ENCODE data around the gene NLRP3. TPM values are rescaled to one million over a fixed set of nuclear protein-coding genes. Genes with fewer than 3 reads are reported as not detected.

The NLRP3 gene
- total and polyA plus RNA-seq, 2 experiments from 2014 or later = 0.42 TPM; not detected in 1

GRCh38 chr1:247435030-247435758 is 19.2 kb downstream of the NLRP3 start (continued):
- TF ChIP-seq REST (IDR thresholded peaks at IDR 0.05; ENCODE audit: unreplicated experiment) = no peak
- TF ChIP-seq STAT1 (IDR thresholded peaks at IDR 0.05; ENCODE audit: unreplicated experiment) = no peak
- no peak for TF ChIP-seq POLR2AphosphoS5 (IDR thresholded peaks at IDR 0.05; ENCODE audit: low read depth)
- no peak for TF ChIP-seq NANOG (IDR thresholded peaks at IDR 0.05; ENCODE audit: borderline replicate concordance)
- TF ChIP-seq EZH2 (IDR thresholded peaks at IDR 0.05; ENCODE audit: low read depth, unreplicated experiment) = no peak

DNA sequence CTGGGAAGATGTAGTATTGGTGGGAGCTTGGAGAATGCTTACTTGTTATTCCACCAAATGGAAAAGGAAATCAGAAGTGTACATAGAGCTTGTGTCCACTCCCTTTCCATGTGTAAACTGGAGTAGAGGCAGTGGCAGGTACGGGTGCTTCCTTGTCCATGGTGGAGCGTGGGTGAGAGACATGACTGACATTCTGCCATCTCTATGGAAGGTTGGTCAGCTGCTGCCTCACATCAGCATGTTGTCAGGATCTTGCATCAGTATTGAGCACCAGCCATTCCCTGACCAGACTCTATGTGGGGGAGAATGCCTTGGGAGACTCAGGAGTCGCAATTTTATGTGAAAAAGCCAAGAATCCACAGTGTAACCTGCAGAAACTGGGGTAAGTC is 19.8 kb downstream of the NLRP3 start:
- Histone ChIP-seq H4K20me1 (replicated peaks; ENCODE audit: insufficient read depth) (no peaks in the 10 kb centered on the region), H2AFZ (no peak overlapping the region), H3K27ac (ENCODE audit: low read depth) (no peak overlapping the region), H3K4me3 (no peak overlapping the region), H3K79me2 (replicated peaks; ENCODE audit: insufficient read depth) (no peaks in the 10 kb centered on the region), H3K36me3 (ENCODE audit: insufficient read depth) (no peaks in the 10 kb centered on the region), H3K9me2 (ENCODE audit: insufficient read depth) (peaks cover 14% of the 10 kb centered on the region; the same call in 1 of the 2 replicates), H3F3A (replicated peaks; ENCODE audit: low read depth) (no peaks in the 10 kb centered on the region), H3K4me2 (no peak overlapping the region), H3K27me3 (ENCODE audit: insufficient read depth) (no peaks in the 10 kb centered on the region), H3K4me1 (ENCODE audit: insufficient read depth) (no peaks in the 10 kb centered on the region)
- H3K4me1 Mint-ChIP-seq = no peaks in the 10 kb centered on the region
- no peak overlapping the region for H3K27ac Mint-ChIP-seq
- DNase-seq (ENCODE audit: low spot score) (no peak), ATAC-seq (no peak)
- no peak overlapping the region for H3K4me3 Mint-ChIP-seq
- no peaks in the 10 kb centered on the region for H3K9me3 Mint-ChIP-seq
- H3K27me3 Mint-ChIP-seq (ENCODE audit: insufficient read depth, low read depth, poor library complexity) = peaks cover 4% of the 10 kb centered on the region
- no peaks in the 10 kb centered on the region for H3K36me3 Mint-ChIP-seq (ENCODE audit: low read depth)
- TF ChIP-seq ZNF331 (CRISPR knock-in tag; IDR thresholded peaks at IDR 0.05; ENCODE audit: low read depth) (no peak), JUNB (IDR thresholded peaks at IDR 0.05; ENCODE audit: unreplicated experiment) (no peak), ZNF114 (CRISPR knock-in tag; IDR thresholded peaks at IDR 0.05) (no peak), POLR2AphosphoS5 (IDR thresholded peaks at IDR 0.05; ENCODE audit: low read depth) (no peak), CREB1 (CRISPR knock-in tag; IDR thresholded peaks at IDR 0.05; ENCODE audit: low read depth) (no peak), EZH2phosphoT487 (IDR thresholded peaks at IDR 0.05; ENCODE audit: unreplicated experiment) (no peak)
- TF ChIP-seq, protein P1, sequence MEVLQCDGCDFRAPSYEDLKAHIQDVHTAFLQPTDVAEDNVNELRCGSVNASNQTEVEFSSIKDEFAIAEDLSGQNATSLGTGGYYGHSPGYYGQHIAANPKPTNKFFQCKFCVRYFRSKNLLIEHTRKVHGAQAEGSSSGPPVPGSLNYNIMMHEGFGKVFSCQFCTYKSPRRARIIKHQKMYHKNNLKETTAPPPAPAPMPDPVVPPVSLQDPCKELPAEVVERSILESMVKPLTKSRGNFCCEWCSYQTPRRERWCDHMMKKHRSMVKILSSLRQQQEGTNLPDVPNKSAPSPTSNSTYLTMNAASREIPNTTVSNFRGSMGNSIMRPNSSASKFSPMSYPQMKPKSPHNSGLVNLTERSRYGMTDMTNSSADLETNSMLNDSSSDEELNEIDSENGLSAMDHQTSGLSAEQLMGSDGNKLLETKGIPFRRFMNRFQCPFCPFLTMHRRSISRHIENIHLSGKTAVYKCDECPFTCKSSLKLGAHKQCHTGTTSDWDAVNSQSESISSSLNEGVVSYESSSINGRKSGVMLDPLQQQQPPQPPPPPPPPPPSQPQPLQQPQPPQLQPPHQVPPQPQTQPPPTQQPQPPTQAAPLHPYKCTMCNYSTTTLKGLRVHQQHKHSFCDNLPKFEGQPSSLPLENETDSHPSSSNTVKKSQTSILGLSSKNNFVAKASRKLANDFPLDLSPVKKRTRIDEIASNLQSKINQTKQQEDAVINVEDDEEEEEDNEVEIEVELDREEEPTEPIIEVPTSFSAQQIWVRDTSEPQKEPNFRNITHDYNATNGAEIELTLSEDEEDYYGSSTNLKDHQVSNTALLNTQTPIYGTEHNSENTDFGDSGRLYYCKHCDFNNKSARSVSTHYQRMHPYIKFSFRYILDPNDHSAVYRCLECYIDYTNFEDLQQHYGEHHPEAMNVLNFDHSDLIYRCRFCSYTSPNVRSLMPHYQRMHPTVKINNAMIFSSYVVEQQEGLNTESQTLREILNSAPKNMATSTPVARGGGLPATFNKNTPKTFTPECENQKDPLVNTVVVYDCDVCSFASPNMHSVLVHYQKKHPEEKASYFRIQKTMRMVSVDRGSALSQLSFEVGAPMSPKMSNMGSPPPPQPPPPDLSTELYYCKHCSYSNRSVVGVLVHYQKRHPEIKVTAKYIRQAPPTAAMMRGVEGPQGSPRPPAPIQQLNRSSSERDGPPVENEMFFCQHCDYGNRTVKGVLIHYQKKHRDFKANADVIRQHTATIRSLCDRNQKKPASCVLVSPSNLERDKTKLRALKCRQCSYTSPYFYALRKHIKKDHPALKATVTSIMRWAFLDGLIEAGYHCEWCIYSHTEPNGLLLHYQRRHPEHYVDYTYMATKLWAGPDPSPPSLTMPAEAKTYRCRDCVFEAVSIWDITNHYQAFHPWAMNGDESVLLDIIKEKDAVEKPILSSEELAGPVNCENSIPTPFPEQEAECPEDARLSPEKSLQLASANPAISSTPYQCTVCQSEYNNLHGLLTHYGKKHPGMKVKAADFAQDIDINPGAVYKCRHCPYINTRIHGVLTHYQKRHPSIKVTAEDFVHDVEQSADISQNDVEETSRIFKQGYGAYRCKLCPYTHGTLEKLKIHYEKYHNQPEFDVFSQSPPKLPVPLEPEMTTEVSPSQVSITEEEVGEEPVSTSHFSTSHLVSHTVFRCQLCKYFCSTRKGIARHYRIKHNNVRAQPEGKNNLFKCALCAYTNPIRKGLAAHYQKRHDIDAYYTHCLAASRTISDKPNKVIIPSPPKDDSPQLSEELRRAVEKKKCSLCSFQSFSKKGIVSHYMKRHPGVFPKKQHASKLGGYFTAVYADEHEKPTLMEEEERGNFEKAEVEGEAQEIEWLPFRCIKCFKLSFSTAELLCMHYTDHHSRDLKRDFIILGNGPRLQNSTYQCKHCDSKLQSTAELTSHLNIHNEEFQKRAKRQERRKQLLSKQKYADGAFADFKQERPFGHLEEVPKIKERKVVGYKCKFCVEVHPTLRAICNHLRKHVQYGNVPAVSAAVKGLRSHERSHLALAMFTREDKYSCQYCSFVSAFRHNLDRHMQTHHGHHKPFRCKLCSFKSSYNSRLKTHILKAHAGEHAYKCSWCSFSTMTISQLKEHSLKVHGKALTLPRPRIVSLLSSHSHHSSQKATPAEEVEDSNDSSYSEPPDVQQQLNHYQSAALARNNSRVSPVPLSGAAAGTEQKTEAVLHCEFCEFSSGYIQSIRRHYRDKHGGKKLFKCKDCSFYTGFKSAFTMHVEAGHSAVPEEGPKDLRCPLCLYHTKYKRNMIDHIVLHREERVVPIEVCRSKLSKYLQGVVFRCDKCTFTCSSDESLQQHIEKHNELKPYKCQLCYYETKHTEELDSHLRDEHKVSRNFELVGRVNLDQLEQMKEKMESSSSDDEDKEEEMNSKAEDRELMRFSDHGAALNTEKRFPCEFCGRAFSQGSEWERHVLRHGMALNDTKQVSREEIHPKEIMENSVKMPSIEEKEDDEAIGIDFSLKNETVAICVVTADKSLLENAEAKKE (CRISPR knock-in tag; IDR thresholded peaks at IDR 0.05) = no peak
- TF ChIP-seq, protein P2, sequence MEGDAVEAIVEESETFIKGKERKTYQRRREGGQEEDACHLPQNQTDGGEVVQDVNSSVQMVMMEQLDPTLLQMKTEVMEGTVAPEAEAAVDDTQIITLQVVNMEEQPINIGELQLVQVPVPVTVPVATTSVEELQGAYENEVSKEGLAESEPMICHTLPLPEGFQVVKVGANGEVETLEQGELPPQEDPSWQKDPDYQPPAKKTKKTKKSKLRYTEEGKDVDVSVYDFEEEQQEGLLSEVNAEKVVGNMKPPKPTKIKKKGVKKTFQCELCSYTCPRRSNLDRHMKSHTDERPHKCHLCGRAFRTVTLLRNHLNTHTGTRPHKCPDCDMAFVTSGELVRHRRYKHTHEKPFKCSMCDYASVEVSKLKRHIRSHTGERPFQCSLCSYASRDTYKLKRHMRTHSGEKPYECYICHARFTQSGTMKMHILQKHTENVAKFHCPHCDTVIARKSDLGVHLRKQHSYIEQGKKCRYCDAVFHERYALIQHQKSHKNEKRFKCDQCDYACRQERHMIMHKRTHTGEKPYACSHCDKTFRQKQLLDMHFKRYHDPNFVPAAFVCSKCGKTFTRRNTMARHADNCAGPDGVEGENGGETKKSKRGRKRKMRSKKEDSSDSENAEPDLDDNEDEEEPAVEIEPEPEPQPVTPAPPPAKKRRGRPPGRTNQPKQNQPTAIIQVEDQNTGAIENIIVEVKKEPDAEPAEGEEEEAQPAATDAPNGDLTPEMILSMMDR (conservative IDR thresholded peaks at IDR 0.05; ENCODE audit: low read depth in 2 of 2) = no peak
